Type B pancreatic cell (in vitro differentiated cells): ENCODE measurements around the gene CASKIN1. TPM values are rescaled to one million over a fixed set of nuclear protein-coding genes. Genes with fewer than 3 reads are reported as not detected.

ENCODE experiments used
- DNase-seq: peaks from one replicate; pipeline ENCODE4 v3.0.0; 2021; ENCODE audit warnings: mixed read lengths; ENCODE audit not compliant: unreplicated experiment; ENCODE audit errors: extremely low spot score
- H3K27ac Mint-ChIP-seq: 2 replicates; pipeline ENCODE4 v1.8.0; 2021; ENCODE audit warnings: mild to moderate bottlenecking, mixed read lengths
- H3K27me3 Mint-ChIP-seq: 2 replicates; pipeline ENCODE4 v1.8.0; 2021; ENCODE audit warnings: mixed read lengths
- H3K36me3 Mint-ChIP-seq: 2 replicates; pipeline ENCODE4 v1.8.0; 2021; ENCODE audit warnings: mixed read lengths
- H3K4me1 Mint-ChIP-seq: one replicate; pipeline ENCODE4 v1.8.0; 2021; ENCODE audit warnings: mixed read lengths; ENCODE audit not compliant: unreplicated experiment
- H3K4me3 Mint-ChIP-seq: 2 replicates; pipeline ENCODE4 v1.8.0; 2021; ENCODE audit warnings: mild to moderate bottlenecking, mixed read lengths
- H3K9me3 Mint-ChIP-seq: 2 replicates; pipeline ENCODE4 v1.8.0; 2021; ENCODE audit warnings: mixed read lengths
- CTCF ChIP-seq: fragments of 200-600 bp; sonication (generic); conservative IDR thresholded peaks from 2 replicates; pipeline ENCODE4 v1.5.0; 2021; ENCODE audit warnings: antibody characterized with exemption, mild to moderate bottlenecking
- total RNA-seq: library from RNA; stranded (reverse); gene quantifications from 2 replicates; pipeline ENCODE4 v1.2.1, GENCODE V29; 2021; ENCODE audit warnings: low replicate concordance

Gene CASKIN1
- total RNA-seq, 1 donor from 2014 or later = 6.3 TPM

DNA sequence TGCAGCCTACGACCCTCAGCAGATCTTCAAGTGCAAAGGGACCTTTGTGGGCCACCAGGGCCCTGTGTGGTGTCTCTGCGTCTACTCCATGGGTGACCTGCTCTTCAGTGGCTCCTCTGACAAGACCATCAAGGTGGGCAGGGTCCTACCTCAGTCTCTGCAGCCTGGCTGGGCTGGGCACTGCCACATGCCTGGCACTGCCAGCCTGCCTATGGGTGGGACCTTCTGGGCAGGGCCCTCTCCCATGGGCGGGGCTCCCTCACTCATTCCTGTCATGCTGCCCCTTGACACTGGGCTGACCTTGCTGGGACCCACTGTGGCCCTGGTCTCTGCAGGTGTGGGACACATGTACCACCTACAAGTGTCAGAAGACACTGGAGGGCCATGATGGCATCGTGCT lies 22.5 kb downstream of the CASKIN1 start:
- DNase-seq = no peak
- Mint-ChIP-seq H3K36me3 (peaks cover 4% of the 10 kb centered on the region), H3K4me3 (no peak overlapping the region), H3K9me3 (no peaks in the 10 kb centered on the region), H3K27me3 (no peaks in the 10 kb centered on the region), H3K4me1 (no peaks in the 10 kb centered on the region), H3K27ac (no peak overlapping the region)
- TF ChIP-seq CTCF = no peak

GRCh38 chr16:2173366-2173765 lies 23.0 kb downstream of the CASKIN1 start:
- Mint-ChIP-seq H3K27me3 (no peaks in the 10 kb centered on the region), H3K36me3 (peaks cover 4% of the 10 kb centered on the region), H3K9me3 (no peaks in the 10 kb centered on the region), H3K4me1 (no peaks in the 10 kb centered on the region), H3K27ac (no peak overlapping the region), H3K4me3 (no peak overlapping the region)
- DNase-seq = no peak
- no peak for TF ChIP-seq CTCF

- no peak for TF ChIP-seq CTCF
- Mint-ChIP-seq H3K9me3 (no peaks in the 10 kb centered on the region), H3K27ac (no peak overlapping the region), H3K4me1 (no peaks in the 10 kb centered on the region), H3K36me3 (peaks cover 4% of the 10 kb centered on the region), H3K27me3 (no peaks in the 10 kb centered on the region), H3K4me3 (no peak overlapping the region)
- DNase-seq = no peak
Measured at GRCh38 chr16:2172688-2173335, 23.6 kb downstream of the CASKIN1 start.

GRCh38 chr16:2171601-2172178 lies 24.7 kb downstream of the CASKIN1 start:
- H3K9me3 Mint-ChIP-seq = no peaks in the 10 kb centered on the region
- H3K36me3 Mint-ChIP-seq = no peaks in the 10 kb centered on the region
- H3K27me3 Mint-ChIP-seq = no peaks in the 10 kb centered on the region
- H3K4me1 Mint-ChIP-seq = no peaks in the 10 kb centered on the region
- TF ChIP-seq CTCF = no peak
- no peak overlapping the region for H3K27ac Mint-ChIP-seq
- no peak overlapping the region for H3K4me3 Mint-ChIP-seq
- DNase-seq = no peak

DNA sequence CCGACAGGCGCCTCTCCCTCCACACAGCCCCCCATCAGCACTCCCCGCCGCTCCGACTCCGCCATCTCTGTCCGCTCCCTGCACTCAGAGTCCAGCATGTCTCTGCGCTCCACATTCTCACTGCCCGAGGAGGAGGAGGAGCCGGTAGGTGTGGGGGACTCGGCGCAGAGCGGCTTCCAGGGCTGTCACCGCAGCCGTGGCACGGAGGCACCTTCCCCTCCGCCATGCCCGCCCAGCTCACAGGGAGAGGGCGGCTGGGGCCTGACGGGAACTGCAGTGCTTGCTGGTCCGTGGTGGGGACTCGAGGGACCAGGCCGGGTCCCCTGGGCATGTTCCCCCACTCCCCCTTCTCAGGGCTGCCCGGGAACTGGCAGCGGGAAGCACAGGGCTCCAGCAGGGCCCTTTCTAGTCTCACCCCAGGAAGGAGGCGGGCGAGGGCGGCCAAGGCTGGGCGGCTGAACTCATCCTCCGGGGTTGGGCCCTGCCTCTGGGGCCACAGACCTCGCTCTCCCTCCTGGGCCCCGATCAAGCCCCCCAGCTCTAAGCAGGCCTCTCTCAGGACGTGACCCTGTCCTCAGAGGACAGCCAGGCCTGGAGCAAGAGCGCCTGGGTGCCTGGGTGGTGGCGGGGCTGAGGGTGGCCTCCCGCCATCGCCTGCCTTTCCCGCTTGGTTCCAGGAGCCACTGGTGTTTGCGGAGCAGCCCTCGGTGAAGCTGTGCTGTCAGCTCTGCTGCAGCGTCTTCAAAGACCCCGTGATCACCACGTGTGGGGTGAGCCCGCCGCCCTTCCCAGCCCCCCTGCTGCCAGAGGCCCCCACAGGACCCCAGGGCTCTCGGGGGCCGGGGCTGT lies 25.6 kb downstream of the CASKIN1 start:
- H3K4me3 Mint-ChIP-seq = no peak overlapping the region
- H3K9me3 Mint-ChIP-seq = no peaks in the 10 kb centered on the region
- H3K27me3 Mint-ChIP-seq = no peaks in the 10 kb centered on the region
- TF ChIP-seq CTCF = no peak
- no peaks in the 10 kb centered on the region for H3K4me1 Mint-ChIP-seq
- no peak overlapping the region for H3K27ac Mint-ChIP-seq
- H3K36me3 Mint-ChIP-seq = no peaks in the 10 kb centered on the region
- no peak for DNase-seq
